Measurements from ENCODE around the gene YY1.

DNA sequence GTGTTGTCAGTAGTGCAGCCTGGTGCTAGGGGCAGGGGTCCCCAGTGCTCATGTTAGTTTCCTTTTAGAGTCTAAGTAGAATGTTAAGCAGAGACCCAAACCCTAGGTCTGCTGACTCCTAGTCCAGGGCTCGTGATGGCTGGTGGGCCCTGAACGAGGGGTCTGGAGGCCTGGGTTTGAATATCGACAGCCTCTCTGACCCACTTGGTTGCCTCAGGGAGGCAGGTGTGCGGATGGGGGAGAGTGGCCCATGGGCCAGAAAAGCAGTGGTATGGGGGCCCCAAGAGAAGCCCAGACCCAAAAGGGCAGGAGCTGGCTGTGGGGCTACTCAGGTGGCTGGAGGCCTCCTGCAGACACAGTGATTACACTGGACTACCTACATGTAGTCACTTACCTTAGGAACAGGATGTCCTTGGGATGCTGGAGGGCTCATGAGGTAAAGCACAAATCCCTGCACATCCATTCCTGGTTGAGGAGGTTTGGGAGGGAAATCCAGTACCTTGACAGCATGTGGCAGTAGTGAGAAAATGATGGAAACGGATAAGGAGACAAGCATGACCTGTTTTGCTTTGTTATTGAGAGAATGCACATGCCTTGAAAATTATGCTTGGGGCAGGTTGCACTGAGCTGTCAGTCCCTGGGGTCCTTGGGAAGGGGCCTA lies 69.0 kb downstream of the YY1 start:
- TF ChIP-seq POLR2A (IDR thresholded peaks at IDR 0.05), result no peak
- TF ChIP-seq, protein P1, sequence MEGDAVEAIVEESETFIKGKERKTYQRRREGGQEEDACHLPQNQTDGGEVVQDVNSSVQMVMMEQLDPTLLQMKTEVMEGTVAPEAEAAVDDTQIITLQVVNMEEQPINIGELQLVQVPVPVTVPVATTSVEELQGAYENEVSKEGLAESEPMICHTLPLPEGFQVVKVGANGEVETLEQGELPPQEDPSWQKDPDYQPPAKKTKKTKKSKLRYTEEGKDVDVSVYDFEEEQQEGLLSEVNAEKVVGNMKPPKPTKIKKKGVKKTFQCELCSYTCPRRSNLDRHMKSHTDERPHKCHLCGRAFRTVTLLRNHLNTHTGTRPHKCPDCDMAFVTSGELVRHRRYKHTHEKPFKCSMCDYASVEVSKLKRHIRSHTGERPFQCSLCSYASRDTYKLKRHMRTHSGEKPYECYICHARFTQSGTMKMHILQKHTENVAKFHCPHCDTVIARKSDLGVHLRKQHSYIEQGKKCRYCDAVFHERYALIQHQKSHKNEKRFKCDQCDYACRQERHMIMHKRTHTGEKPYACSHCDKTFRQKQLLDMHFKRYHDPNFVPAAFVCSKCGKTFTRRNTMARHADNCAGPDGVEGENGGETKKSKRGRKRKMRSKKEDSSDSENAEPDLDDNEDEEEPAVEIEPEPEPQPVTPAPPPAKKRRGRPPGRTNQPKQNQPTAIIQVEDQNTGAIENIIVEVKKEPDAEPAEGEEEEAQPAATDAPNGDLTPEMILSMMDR (IDR thresholded peaks at IDR 0.05 in 4 of 5, conservative IDR thresholded peaks at IDR 0.05 in 1 of 5), result no peak
